Smooth muscle cell (in vitro differentiated cells): ENCODE measurements around the gene FILIP1L. TPM values are rescaled to one million over a fixed set of nuclear protein-coding genes. Genes with fewer than 3 reads are reported as not detected.

Source experiments
- DNase-seq: peaks from one replicate; lab custom pipeline; 2025; ENCODE audit not compliant: unreplicated experiment; lab: John Stamatoyannopoulos, UW
- H2AFZ ChIP-seq: fragments of 200-600 bp; sonication (generic); 2 replicates; pipeline ENCODE4 v1.6.0; 2016; ENCODE audit warnings: antibody characterized with exemption, low read depth, mild to moderate bottlenecking
- H3F3A ChIP-seq: fragments of 200-600 bp; sonication (generic); 2 replicates; pipeline ENCODE4 v1.6.0; 2017; ENCODE audit warnings: antibody characterized with exemption, low read depth
- H3K27ac ChIP-seq: fragments of 200-600 bp; sonication (generic); 2 replicates; pipeline ENCODE4 v1.5.1; 2016; ENCODE audit warnings: low read depth, mild to moderate bottlenecking
- H3K27me3 ChIP-seq: fragments of 200-600 bp; sonication (generic); 2 replicates; pipeline ENCODE4 v1.6.1; 2016; ENCODE audit warnings: low read depth, mild to moderate bottlenecking
- H3K36me3 ChIP-seq: fragments of 200-600 bp; sonication (generic); 2 replicates; pipeline ENCODE4 v1.5.1; 2016; ENCODE audit warnings: low read depth
- H3K4me1 ChIP-seq: fragments of 200-600 bp; sonication (generic); 2 replicates; pipeline ENCODE4 v1.5.1; 2016; ENCODE audit warnings: low read depth
- H3K4me2 ChIP-seq: fragments of 200-600 bp; sonication (generic); 2 replicates; pipeline ENCODE4 v1.6.0; 2016; ENCODE audit warnings: mild to moderate bottlenecking
- H3K4me3 ChIP-seq: fragments of 200-600 bp; sonication (generic); 2 replicates; pipeline ENCODE4 v1.5.1; 2016; ENCODE audit warnings: mild to moderate bottlenecking
- H3K79me2 ChIP-seq: fragments of 200-600 bp; sonication (generic); 2 replicates; pipeline ENCODE4 v1.6.0; 2016; ENCODE audit warnings: low read depth, mild to moderate bottlenecking
- H3K9ac ChIP-seq: fragments of 200-600 bp; sonication (generic); 2 replicates; pipeline ENCODE4 v1.6.0; 2016; ENCODE audit warnings: low read depth
- H3K9me3 ChIP-seq: fragments of 200-600 bp; sonication (generic); replicated peaks from 2 replicates; pipeline ENCODE4 v1.5.1; 2016; ENCODE audit warnings: low read depth
- H4K20me1 ChIP-seq: fragments of 200-600 bp; sonication (generic); 2 replicates; pipeline ENCODE4 v1.6.0; 2016; ENCODE audit warnings: low read depth
- CTCF ChIP-seq: fragments of 200-600 bp; sonication (generic); IDR thresholded peaks from 2 replicates; pipeline ENCODE4 v1.5.1; 2017; ENCODE audit warnings: borderline replicate concordance, mild to moderate bottlenecking, antibody characterized with exemption; ENCODE audit not compliant: insufficient read depth, poor library complexity, severe bottlenecking
- WGBS: methylation state at CpG from one replicate; pipeline ENCODE4 v1.1.7; 2016; ENCODE audit warnings: low lambda C conversion rate; 5-methylcytosine and 5-hydroxymethylcytosine counted together
- polyA plus RNA-seq: library from polyadenylated mRNA; unstranded; fragments of >200 nt; fragmentation: Nextera tagmentation; extraction: Ambion mirVana; gene quantifications from 2 replicates; pipeline ENCODE4 v1.2.1, GENCODE V29; 2016
- total RNA-seq: library from RNA; depleted of rRNA; stranded (reverse); fragments of >200 nt; gene quantifications from 2 replicates; pipeline ENCODE4 v1.2.3, GENCODE V29; 2014

Gene FILIP1L
- total and polyA plus RNA-seq, 2 experiments from 2014 or later = 56.2 to 104 TPM

- Histone ChIP-seq H3K27me3 (no peaks in the 10 kb centered on the region), H4K20me1 (no peaks in the 10 kb centered on the region), H3K9ac (no peak overlapping the region), H3F3A (no peaks in the 10 kb centered on the region), H2AFZ (no peak overlapping the region), H3K79me2 (no peaks in the 10 kb centered on the region), H3K4me2 (no peak overlapping the region), H3K9me3 (no peaks in the 10 kb centered on the region), H3K4me1 (no peaks in the 10 kb centered on the region), H3K4me3 (no peak overlapping the region), H3K27ac (no peak overlapping the region), H3K36me3 (no peaks in the 10 kb centered on the region)
- 87% methylated on average over 4 of the region's 4 CpGs for WGBS
- no peak for DNase-seq
- no peak for TF ChIP-seq CTCF
Measured at GRCh38 chr3:99799422-99799821, 314.9 kb downstream of the FILIP1L start.

- no peaks in the 10 kb centered on the region for H4K20me1 ChIP-seq
- no peak for TF ChIP-seq CTCF
- 91% methylated on average over 15 of the region's 15 CpGs for WGBS
Measured at GRCh38 chr3:99795573-99795972, 318.7 kb downstream of the FILIP1L start.

GRCh38 chr3:99794485-99794884 is 319.8 kb downstream of the FILIP1L start:
- Histone ChIP-seq H3K36me3 (no peaks in the 10 kb centered on the region), H3K9ac (no peak overlapping the region)
- WGBS = 95% methylated on average over 8 of the region's 8 CpGs

More at GRCh38 chr3:99795573-99795972, 318.7 kb downstream of the FILIP1L start:
- no peak for DNase-seq
- H3K9me3 ChIP-seq = no peaks in the 10 kb centered on the region
- no peak overlapping the region for H3K4me2 ChIP-seq
- no peak overlapping the region for H3K27ac ChIP-seq
- no peaks in the 10 kb centered on the region for H3K36me3 ChIP-seq
- no peaks in the 10 kb centered on the region for H3K79me2 ChIP-seq
- peaks cover 2% of the 10 kb centered on the region for H3K27me3 ChIP-seq
- H3K9ac ChIP-seq = no peak overlapping the region
- H3K4me3 ChIP-seq = no peak overlapping the region
- H3K4me1 ChIP-seq = no peaks in the 10 kb centered on the region
- no peak overlapping the region for H2AFZ ChIP-seq
- H3F3A ChIP-seq = no peaks in the 10 kb centered on the region

More at GRCh38 chr3:99794485-99794884, 319.8 kb downstream of the FILIP1L start:
- no peak overlapping the region for H3K4me3 ChIP-seq
- no peak for TF ChIP-seq CTCF
- no peak overlapping the region for H3K4me2 ChIP-seq
- no peaks in the 10 kb centered on the region for H3K9me3 ChIP-seq
- no peak overlapping the region for H2AFZ ChIP-seq
- no peak for DNase-seq
- no peaks in the 10 kb centered on the region for H4K20me1 ChIP-seq
- H3K27me3 ChIP-seq = peaks cover 2% of the 10 kb centered on the region
- H3K4me1 ChIP-seq = no peaks in the 10 kb centered on the region
- no peak overlapping the region for H3K27ac ChIP-seq
- H3F3A ChIP-seq = no peaks in the 10 kb centered on the region
- H3K79me2 ChIP-seq = no peaks in the 10 kb centered on the region
